Liver (tissue), 9 donors: ENCODE data around the gene KRTAP25-1. TPM values are rescaled to one million over a fixed set of nuclear protein-coding genes. Genes with fewer than 3 reads are reported as not detected.

Source experiments
- DNase-seq: peaks from one replicate; pipeline ENCODE4 v3.0.0-alpha.2; 2017; ENCODE audit warnings: low spot score
- H3K27ac ChIP-seq, 2 donors: one replicate each; pipeline ENCODE4 v1.7.0; 2013; ENCODE audit warnings: inconsistent platforms in 2 of 2, low read length in 2 of 2, control low read depth in 1 of 2, low read depth in 1 of 2, mild to moderate bottlenecking in 1 of 2
- H3K27me3 ChIP-seq, 4 donors: one replicate each; pipeline versions ENCODE4 v1.6.1 to v1.7.0; 2013; ENCODE audit warnings: low read length in 3 of 4, inconsistent platforms in 1 of 4, mild to moderate bottlenecking in 1 of 4, moderate library complexity in 1 of 4; ENCODE audit not compliant: control insufficient read depth in 4 of 4, insufficient read depth in 4 of 4
- H3K36me3 ChIP-seq, 4 donors: one replicate each; pipeline versions ENCODE4 v1.6.1 to v1.7.0; 2013; ENCODE audit warnings: low read length in 3 of 4, mild to moderate bottlenecking in 3 of 4, low read depth in 1 of 4, moderate library complexity in 1 of 4; ENCODE audit not compliant: control insufficient read depth in 4 of 4, insufficient read depth in 3 of 4
- H3K4me1 ChIP-seq, 4 donors: one replicate each; pipeline versions ENCODE4 v1.6.1 to v1.7.0; 2013; ENCODE audit warnings: low read length in 3 of 4, mild to moderate bottlenecking in 3 of 4, moderate library complexity in 1 of 4; ENCODE audit not compliant: control insufficient read depth in 4 of 4, insufficient read depth in 4 of 4
- H3K4me3 ChIP-seq, 3 donors: one replicate each; pipeline versions ENCODE4 v1.6.1 to v1.7.0; 2013; ENCODE audit warnings: low read length in 3 of 3, control low read depth in 1 of 3, low read depth in 1 of 3, mild to moderate bottlenecking in 1 of 3
- H3K9ac ChIP-seq, 2 donors: one replicate each; pipeline ENCODE4 v1.7.0; 2013; ENCODE audit warnings: low read length in 2 of 2, mild to moderate bottlenecking in 2 of 2, moderate library complexity in 2 of 2, control low read depth in 1 of 2, low read depth in 1 of 2
- H3K9me3 ChIP-seq, 4 donors: one replicate each; pipeline versions ENCODE4 v1.6.1 to v1.7.0; 2013; ENCODE audit warnings: low read length in 3 of 4; ENCODE audit not compliant: control insufficient read depth in 4 of 4
- ATF3 ChIP-seq: IDR thresholded peaks from 2 replicates; pipeline ENCODE4 v1.6.1; 2016; ENCODE audit warnings: antibody characterized with exemption
- EGR1 ChIP-seq, 2 donors: IDR thresholded peaks; 2 replicates each; pipeline ENCODE4 v1.6.1; 2016 to 2018; ENCODE audit warnings: antibody characterized with exemption in 2 of 2, low read depth in 2 of 2
- FOXA1 ChIP-seq: IDR thresholded peaks from 2 replicates; pipeline ENCODE4 v1.6.1; 2016; ENCODE audit warnings: antibody characterized with exemption
- FOXA2 ChIP-seq: IDR thresholded peaks from 2 replicates; pipeline ENCODE4 v1.6.1; 2016; ENCODE audit warnings: antibody characterized with exemption
- GABPA ChIP-seq, 2 donors: IDR thresholded peaks in 1 of 2; conservative IDR thresholded peaks in 1 of 2; 2 replicates each; pipeline ENCODE4 v1.6.1; 2016; ENCODE audit warnings: antibody characterized with exemption in 2 of 2, mild to moderate bottlenecking in 1 of 2, moderate library complexity in 1 of 2
- HNF4A ChIP-seq, 2 donors: conservative IDR thresholded peaks; 2 replicates each; pipeline ENCODE4 v1.6.1; 2016; ENCODE audit warnings: antibody characterized with exemption in 2 of 2, mild to moderate bottlenecking in 2 of 2
- HNF4G ChIP-seq: IDR thresholded peaks from 2 replicates; pipeline ENCODE4 v1.6.1; 2016; ENCODE audit warnings: antibody characterized with exemption
- JUND ChIP-seq, 2 donors: IDR thresholded peaks; 2 replicates each; pipeline ENCODE4 v1.6.1; 2016; ENCODE audit warnings: antibody characterized with exemption in 2 of 2
- NR2F2 ChIP-seq: IDR thresholded peaks from 2 replicates; pipeline ENCODE4 v1.6.1; 2016; ENCODE audit warnings: antibody characterized with exemption
- RAD21 ChIP-seq, 2 donors: IDR thresholded peaks; 2 replicates each; pipeline ENCODE4 v1.6.1; 2016; ENCODE audit warnings: antibody characterized with exemption in 2 of 2, mild to moderate bottlenecking in 2 of 2
- RXRA ChIP-seq, 2 donors: IDR thresholded peaks; 2 replicates each; pipeline ENCODE4 v1.6.1; 2017 to 2018; ENCODE audit warnings: antibody characterized with exemption in 2 of 2, mild to moderate bottlenecking in 1 of 2
- SP1 ChIP-seq: IDR thresholded peaks from 2 replicates; pipeline ENCODE4 v1.6.1; 2018; ENCODE audit warnings: antibody characterized with exemption, mild to moderate bottlenecking
- TAF1 ChIP-seq: conservative IDR thresholded peaks from 2 replicates; pipeline ENCODE4 v1.6.1; 2016; ENCODE audit warnings: antibody characterized with exemption, mild to moderate bottlenecking
- YY1 ChIP-seq: IDR thresholded peaks from 2 replicates; pipeline ENCODE4 v1.6.1; 2016; ENCODE audit warnings: antibody characterized with exemption, mild to moderate bottlenecking
- ZBTB33 ChIP-seq: IDR thresholded peaks from 2 replicates; pipeline ENCODE4 v1.6.1; 2016; ENCODE audit warnings: antibody characterized with exemption
- WGBS: extraction: QIAGEN DNeasy Blood & Tissue Kit; methylation state at CpG from one replicate; pipeline ENCODE4 v1.1.7; 2013; 5-methylcytosine and 5-hydroxymethylcytosine counted together
- polyA plus RNA-seq, 2 donors: library from polyadenylated mRNA; stranded (reverse) in 1 of 2; unstranded in 1 of 2; fragments of 200-250 nt in 1 of 2; fragments of >200 nt in 1 of 2; fragmentation: Nextera tagmentation in 1 of 2; extraction: Ambion mirVana in 1 of 2; gene quantifications; one replicate each; pipeline versions ENCODE4 v1.2.1 to v1.2.3, GENCODE V29; 2013 to 2015
- total RNA-seq, 2 donors: library from RNA; depleted of rRNA; stranded (reverse); fragments of >200 nt; gene quantifications; one replicate each; pipeline ENCODE4 v1.2.3, GENCODE V29; 2014
- TF ChIP-seq, protein P1 (sequence below): fragments of 150-350 bp; IDR thresholded peaks from 2 replicates; pipeline ENCODE4 v1.5.1; 2017; ENCODE audit warnings: improper control_type of control experiment, low read depth, low read length; ENCODE audit not compliant: missing input control
- TF ChIP-seq, protein P2 (sequence below): IDR thresholded peaks from 2 replicates; pipeline ENCODE4 v1.6.1; 2016; ENCODE audit warnings: antibody characterized with exemption, mild to moderate bottlenecking
- donor health status: healthy.
- donor health status: healthy.
- donor health status: healthy.
- donor health status: healthy.
- donor health status: healthy.

KRTAP25-1 gene
- total and polyA plus RNA-seq, 4 donors, result not detected

GRCh38 chr21:30337276-30337744 lies 48.0 kb upstream of the KRTAP25-1 start, which contains the start of gene KRTAP27-1:
Gene KRTAP27-1, minus strand, starts transcription at chr21:30337694. Its CDS starts 26 bp downstream, at chr21:30337668.
- H3K27ac ChIP-seq, result no peak within 1 kb of the TSS
- H3K27me3 ChIP-seq, result peaks cover 0 to 3% (median 0%) of the 10 kb centered on the region in 4 donors
- WGBS, result 78% methylated on average over 6 of the region's 6 CpGs
- no peak for DNase-seq
- no peaks in the 10 kb centered on the region for H3K36me3 ChIP-seq
- TF ChIP-seq SP1 (no peak), EGR1 (IDR thresholded peaks at IDR 0.05; ENCODE audit: low read depth in 2 of 2) (no peak), GABPA (IDR thresholded peaks at IDR 0.05 in 1 of 2, conservative IDR thresholded peaks at IDR 0.05 in 1 of 2) (no peak), FOXA1 (no peak), NR2F2 (no peak), TAF1 (no peak), HNF4A (conservative IDR thresholded peaks at IDR 0.05) (no peak), ATF3 (no peak), HNF4G (no peak), JUND (IDR thresholded peaks at IDR 0.05) (no peak), RXRA (IDR thresholded peaks at IDR 0.05) (no peak), YY1 (no peak), FOXA2 (no peak), ZBTB33 (no peak), RAD21 (IDR thresholded peaks at IDR 0.05) (no peak)
- TF ChIP-seq, protein P1, sequence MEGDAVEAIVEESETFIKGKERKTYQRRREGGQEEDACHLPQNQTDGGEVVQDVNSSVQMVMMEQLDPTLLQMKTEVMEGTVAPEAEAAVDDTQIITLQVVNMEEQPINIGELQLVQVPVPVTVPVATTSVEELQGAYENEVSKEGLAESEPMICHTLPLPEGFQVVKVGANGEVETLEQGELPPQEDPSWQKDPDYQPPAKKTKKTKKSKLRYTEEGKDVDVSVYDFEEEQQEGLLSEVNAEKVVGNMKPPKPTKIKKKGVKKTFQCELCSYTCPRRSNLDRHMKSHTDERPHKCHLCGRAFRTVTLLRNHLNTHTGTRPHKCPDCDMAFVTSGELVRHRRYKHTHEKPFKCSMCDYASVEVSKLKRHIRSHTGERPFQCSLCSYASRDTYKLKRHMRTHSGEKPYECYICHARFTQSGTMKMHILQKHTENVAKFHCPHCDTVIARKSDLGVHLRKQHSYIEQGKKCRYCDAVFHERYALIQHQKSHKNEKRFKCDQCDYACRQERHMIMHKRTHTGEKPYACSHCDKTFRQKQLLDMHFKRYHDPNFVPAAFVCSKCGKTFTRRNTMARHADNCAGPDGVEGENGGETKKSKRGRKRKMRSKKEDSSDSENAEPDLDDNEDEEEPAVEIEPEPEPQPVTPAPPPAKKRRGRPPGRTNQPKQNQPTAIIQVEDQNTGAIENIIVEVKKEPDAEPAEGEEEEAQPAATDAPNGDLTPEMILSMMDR, result no peak
- TF ChIP-seq, protein P2, sequence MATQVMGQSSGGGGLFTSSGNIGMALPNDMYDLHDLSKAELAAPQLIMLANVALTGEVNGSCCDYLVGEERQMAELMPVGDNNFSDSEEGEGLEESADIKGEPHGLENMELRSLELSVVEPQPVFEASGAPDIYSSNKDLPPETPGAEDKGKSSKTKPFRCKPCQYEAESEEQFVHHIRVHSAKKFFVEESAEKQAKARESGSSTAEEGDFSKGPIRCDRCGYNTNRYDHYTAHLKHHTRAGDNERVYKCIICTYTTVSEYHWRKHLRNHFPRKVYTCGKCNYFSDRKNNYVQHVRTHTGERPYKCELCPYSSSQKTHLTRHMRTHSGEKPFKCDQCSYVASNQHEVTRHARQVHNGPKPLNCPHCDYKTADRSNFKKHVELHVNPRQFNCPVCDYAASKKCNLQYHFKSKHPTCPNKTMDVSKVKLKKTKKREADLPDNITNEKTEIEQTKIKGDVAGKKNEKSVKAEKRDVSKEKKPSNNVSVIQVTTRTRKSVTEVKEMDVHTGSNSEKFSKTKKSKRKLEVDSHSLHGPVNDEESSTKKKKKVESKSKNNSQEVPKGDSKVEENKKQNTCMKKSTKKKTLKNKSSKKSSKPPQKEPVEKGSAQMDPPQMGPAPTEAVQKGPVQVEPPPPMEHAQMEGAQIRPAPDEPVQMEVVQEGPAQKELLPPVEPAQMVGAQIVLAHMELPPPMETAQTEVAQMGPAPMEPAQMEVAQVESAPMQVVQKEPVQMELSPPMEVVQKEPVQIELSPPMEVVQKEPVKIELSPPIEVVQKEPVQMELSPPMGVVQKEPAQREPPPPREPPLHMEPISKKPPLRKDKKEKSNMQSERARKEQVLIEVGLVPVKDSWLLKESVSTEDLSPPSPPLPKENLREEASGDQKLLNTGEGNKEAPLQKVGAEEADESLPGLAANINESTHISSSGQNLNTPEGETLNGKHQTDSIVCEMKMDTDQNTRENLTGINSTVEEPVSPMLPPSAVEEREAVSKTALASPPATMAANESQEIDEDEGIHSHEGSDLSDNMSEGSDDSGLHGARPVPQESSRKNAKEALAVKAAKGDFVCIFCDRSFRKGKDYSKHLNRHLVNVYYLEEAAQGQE, result no peak
- no peak within 1 kb of the TSS for H3K4me3 ChIP-seq
- no peaks in the 10 kb centered on the region for H3K4me1 ChIP-seq
- no peaks in the 10 kb centered on the region for H3K9me3 ChIP-seq
- no peak within 1 kb of the TSS for H3K9ac ChIP-seq

DNA sequence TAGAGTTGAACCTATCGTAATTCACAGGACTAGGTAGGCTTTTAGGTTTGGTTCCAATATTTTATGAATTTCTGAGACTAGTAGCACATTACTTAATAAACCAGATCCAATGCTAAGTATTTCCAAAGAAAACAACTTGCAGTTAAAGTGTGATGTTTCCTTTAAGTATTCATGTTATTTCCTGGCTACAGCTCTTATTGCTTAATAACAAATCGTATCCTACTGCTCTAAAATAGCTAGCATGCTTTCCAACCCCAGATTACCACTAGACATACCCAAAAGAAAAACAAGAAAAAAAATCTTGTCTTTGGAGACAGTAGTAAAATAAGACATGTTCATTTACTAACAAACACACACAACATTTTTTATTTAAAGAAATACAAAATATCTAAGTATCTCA lies 47.3 kb upstream of the KRTAP25-1 start:
- Histone ChIP-seq H3K27ac (no peak overlapping the region), H3K4me3 (no peak overlapping the region), H3K9ac (no peak overlapping the region), H3K4me1 (no peaks in the 10 kb centered on the region), H3K27me3 (peaks cover 0 to 3% (median 0%) of the 10 kb centered on the region in 4 donors), H3K36me3 (no peaks in the 10 kb centered on the region), H3K9me3 (no peaks in the 10 kb centered on the region)
- 64% methylated on average over 2 of the region's 2 CpGs for WGBS
- DNase-seq, result no peak
- TF ChIP-seq GABPA (IDR thresholded peaks at IDR 0.05 in 1 of 2, conservative IDR thresholded peaks at IDR 0.05 in 1 of 2) (no peak), EGR1 (IDR thresholded peaks at IDR 0.05; ENCODE audit: low read depth in 2 of 2) (no peak), HNF4A (conservative IDR thresholded peaks at IDR 0.05) (no peak), HNF4G (no peak), SP1 (no peak)
- TF ChIP-seq, protein P2, result no peak
- TF ChIP-seq, protein P1, result no peak
